GM19395 (cell line): ENCODE measurements around the gene SH3TC1.
A peak's percentile ranks its signal among the peaks of the same experiment; 100 is the strongest.

Experiments used
- ATAC-seq: cut with Tn5 transposase; IDR thresholded peaks from one replicate; pipeline ENCODE4 v1.9.1; 2021; ENCODE audit warnings: mild to moderate bottlenecking, moderate library complexity; ENCODE audit not compliant: unreplicated experiment

Gene SH3TC1

DNA sequence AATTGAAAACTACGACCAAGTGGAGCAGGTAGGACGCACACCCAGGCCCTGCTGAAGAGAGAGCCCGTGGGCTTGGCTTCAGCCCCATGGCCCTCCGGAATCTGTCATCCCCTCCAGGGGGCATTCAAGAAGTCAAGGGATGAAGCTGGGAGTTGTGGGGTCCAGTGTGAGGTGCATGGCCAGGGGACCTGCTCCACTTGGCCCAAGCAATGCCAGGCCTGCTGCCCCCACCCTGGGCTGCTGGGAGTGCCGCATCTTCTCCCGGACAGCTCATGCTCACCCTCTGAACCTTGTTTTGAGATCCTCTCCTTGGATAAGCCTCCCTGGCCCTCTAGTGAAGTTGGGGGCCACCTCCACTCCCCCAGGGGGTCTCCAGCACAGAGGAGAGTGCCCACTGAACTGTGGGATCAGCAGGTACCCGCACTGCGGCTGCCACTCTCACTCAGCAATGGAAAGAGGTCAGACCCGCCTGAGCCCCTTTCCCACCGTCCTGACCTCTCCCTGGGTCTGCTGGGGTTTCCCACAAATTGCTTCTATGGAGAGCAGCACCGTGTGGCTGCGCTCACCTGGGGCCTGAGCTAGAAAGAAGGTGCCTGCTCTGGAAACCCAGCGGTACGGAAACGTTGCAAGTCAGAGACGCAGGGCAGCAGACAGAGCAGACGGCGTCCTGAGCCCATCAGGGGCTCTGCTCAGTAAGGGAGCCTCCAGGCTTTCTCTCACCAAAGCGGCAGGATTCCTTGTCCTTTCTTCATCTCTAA, 35.5 kb upstream of the SH3TC1 start:
- no peak for ATAC-seq

DNA sequence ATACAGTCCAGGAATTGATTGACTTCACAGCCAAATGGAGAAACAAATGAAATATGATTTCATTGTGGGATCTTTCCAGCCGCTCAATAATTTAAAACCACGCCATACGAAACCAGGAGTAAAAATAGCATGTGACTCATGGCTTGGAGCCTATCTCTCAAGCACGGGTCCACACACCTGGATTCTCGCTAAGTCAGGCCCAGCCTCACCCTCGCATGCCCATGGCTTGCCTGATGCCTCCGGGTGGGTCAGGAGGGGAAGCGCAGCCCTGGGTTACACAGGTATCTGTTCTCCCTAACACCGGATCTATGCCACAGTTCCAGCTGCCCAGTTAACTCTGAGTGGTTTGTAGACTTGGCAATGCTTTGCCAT, 34.9 kb upstream of the SH3TC1 start:
- ATAC-seq: no peak

- no peak for ATAC-seq
Measured at GRCh38 chr4:8164687-8165086, 34.4 kb upstream of the SH3TC1 start.

- ATAC-seq: no peak
Measured at GRCh38 chr4:8165374-8165896, 33.7 kb upstream of the SH3TC1 start.

- ATAC-seq: no peak
Measured at GRCh38 chr4:8167291-8167690, 31.8 kb upstream of the SH3TC1 start.

DNA sequence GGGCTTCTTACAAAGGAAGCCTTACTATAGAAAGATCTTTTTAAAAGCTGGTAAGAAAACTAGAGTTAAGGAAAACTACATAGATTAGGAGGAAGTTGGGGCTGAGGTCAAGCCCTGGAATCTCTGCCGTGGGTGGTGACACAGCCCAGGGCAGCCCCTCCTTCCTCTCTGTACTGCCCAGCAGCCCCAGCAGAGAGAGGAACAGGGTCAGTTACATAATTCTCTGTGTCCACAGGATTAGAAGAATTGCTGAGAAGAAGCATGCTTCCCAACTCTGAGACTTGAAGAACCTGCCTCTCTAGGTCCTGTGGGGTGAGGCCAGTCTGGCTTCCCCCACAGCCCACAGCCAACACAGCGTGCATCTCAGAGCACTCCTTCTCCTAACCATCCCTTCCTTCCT, 31.3 kb upstream of the SH3TC1 start:
- ATAC-seq: no peak

- ATAC-seq: no peak
Measured at GRCh38 chr4:8168232-8168631, 30.9 kb upstream of the SH3TC1 start.

- ATAC-seq: no peak
Measured at GRCh38 chr4:8168832-8169598, 30.1 kb upstream of the SH3TC1 start.

DNA sequence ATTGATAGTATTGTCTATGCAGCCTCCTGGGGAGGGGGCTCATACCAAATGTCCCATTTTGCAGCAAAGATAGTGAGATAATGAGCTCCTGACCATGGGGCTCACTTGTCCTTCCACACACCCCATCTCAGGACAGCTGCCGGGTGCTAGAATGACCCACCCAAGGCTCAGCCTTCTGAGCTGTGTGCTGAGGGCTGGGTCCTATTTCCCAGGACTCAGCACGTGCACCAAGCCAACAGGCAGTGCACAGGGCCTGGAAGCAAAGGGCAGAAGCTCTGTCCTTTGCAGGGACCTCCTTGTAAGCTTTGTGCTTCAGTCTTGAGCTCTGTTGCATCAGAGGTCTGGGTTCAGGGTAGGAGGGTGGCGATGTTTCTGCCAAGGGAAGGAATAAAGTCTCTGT, 29.3 kb upstream of the SH3TC1 start:
- ATAC-seq: no peak

DNA sequence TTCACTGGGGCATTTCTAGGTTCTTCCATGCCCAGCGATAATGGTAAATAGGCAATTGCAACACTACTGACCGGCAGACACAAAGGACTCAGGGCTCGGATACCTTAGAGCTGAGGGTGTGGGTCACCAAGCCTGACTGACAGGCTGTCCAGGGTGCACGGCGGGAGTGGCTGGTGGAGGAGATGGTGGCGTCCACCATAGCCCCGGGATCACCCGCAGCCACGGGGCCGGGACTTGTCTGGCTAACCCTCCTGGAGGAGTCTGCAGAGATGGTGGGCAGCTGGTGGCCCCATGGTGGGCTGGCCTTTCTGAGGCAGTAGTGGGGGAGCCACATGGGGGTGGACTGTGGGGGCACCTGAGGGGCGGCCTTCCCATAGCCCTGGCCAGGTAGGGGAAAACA, 28.7 kb upstream of the SH3TC1 start:
- no peak for ATAC-seq

- no peak for ATAC-seq
Measured at GRCh38 chr4:8171266-8171665, 27.8 kb upstream of the SH3TC1 start.

DNA sequence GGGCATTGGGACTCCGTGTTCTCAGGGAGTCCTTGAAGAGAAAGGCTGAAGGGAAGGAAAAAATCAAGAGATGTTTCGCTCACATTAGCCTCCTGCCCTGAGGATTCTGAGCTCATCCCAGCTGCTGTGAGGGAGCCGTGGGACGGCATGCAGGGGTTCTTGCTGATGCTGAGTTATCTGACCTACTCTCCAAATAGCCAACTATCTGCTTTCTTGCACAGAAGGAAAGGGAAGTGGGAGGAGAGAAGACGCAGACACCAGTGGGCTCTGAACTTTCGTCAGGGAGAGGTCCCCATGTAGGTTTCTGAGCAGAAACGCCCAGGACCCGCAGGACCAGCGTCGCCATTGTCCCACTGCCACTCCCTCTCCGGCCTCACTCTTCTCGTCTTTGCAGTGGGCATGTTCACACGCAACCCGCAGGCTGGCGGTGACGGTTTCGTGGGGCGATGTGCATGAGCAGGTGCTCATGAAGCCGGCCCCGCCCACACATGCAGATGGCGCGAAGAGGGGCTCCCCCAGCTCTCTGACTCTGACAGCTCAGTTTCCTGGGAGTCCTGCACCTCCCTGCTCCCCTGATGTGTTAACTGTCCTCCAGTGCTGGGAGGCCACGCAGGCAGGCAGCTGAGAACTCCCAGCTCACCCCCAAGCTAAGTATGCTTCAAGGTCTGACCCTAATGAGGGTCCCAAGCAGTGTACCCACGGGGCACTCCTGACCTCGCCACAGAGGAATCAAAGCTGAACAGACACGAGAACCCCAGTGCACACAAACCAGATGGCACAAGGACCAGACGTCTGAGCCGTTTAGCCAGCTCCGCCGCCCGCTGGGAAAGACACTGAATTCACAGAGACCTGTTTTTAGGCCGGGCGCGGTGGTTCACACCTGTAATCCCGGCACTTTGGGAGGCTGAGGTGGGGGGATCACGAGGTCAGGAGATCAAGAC, 26.8 kb upstream of the SH3TC1 start:
- peak; percentile 81 for ATAC-seq

GRCh38 chr4:8173492-8174242, 25.4 kb upstream of the SH3TC1 start:
- no peak for ATAC-seq

DNA sequence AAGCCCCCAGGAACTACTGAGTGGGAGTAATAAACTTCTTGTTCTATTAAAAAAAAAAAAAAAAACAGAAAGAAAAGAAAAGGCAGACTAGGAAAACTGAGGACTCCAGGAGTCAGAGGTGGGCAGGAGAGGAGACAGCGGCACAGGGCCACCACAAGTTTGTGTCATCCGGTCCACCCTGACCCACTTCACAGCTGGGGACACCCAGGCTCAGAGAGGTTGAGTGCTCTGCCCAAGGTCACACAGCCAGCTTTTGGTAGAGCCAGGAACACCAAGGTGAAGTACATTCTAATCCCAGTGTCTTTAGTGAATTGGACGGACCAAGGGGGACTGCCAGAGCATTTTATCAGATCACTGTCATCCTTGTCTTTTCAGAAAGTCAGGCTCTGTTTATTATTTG, 24.1 kb upstream of the SH3TC1 start:
- ATAC-seq: no peak

GRCh38 chr4:8175686-8176085, 23.4 kb upstream of the SH3TC1 start:
- ATAC-seq: no peak

DNA sequence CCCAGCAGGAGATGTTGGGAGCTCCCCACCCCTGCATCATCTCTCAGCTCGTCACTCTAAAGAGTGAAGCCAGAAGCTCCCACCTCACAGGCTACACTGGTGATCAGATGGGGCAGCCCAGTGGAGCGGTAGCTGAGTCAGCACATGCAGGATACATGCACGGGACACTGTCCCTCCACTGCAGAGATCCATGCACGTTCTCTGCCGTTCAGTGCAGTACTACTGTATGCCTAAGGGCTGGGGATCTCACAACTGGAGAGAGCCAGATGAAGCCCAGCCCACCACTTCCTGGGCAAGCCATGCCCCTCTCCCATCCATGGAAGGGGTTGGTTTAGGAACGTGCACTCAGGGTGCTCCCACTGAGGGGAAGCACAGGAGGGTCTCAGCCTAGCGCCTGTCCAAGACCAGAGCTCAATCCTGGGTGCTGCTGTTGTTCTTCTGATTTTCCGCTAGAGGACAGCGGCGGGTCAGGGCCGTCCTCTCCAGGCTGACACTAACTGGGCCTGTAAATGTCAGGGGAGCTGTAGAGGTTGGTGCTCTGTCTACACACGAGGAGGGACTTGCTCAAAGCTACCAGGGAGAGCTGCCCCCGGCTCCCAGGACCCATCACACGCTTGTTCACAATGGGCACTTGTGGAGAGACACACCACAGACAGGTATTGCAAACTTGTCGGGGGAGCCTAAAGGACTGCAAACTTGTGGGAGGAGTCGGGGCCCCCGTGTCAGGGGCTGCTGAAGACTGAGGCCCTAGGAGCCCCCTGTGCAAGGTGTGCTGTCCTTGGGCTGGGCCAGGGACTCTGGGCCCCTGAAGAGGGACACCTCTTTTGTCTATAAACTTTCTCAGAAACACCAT, 22.3 kb upstream of the SH3TC1 start:
- peak; percentile 65 for ATAC-seq

DNA sequence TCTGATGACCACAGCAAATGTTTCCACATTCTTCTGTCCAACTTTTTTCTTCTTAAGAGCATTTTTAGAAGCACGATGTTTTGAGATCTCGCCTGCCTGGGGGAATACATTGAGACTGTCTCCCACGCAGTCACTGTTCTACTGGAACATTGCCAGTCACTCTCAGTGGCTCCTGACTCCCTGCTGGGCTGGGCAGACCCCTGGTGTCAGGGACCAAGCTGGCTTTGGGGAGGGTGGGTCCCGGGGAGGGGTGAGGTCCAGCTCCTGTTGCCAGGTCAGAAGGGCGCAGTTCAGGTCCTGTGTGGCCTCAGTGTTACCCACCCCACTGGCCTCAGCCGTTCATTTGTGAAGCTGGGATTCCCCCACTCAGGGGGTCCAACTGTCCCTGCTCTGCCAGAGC, 21.5 kb upstream of the SH3TC1 start:
- ATAC-seq: no peak

- ATAC-seq: no peak
Measured at GRCh38 chr4:8177956-8178355, 21.1 kb upstream of the SH3TC1 start.

DNA sequence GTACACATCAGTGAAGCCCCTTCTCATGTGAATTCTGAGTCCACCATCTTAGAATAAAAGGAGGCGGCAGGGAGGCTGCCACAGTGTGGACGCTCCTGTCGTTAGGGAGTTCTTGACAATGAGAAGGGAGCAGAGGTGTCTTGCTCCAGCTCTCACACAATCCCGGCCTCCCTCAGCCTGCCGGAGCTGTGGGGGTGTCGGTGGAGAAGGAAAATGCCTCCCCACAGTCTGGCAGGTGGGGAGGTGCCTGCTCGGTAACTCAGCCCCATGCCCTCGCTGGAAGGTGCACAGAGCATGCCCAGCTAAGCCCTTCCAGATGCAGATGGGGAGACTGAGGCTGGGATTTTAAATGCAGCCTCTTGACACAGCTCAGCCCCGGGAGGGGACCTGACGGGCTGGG, 20.0 kb upstream of the SH3TC1 start:
- ATAC-seq: no peak

DNA sequence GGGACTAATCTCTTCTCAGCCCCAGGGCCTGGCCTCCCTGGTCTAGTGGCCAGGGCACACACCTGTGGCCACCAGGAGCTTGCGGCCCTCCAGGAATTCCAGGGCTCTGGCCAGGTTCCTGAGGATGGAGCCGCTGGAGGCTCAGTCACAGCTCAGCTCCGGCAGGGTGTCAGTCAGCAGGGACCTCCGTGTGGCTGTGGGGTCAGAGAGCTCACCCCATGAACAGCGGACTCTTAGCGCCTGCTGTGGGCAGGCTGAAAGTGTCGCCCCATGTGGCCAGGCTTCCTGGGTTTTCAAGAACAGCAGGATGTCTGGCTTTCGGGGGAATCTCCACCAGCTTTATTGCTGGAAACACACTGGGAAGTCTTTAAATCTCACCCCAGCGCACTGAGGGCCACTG, 19.3 kb upstream of the SH3TC1 start:
- ATAC-seq: no peak
